Small intestine (tissue), 7 donors: ENCODE data around the gene TSPAN5. TPM values are rescaled to one million over a fixed set of nuclear protein-coding genes. Genes with fewer than 3 reads are reported as not detected.
A peak's percentile ranks its signal among the peaks of the same experiment; 100 is the strongest.

ENCODE experiments used
- DNase-seq, 2 donors: peaks; one replicate each; pipeline versions ENCODE4 v3.0.0 to v3.0.0-alpha.2; 2013
- FAIRE-seq: peaks from 2 replicates; lab custom pipeline; 2012; peaks lifted over from hg19 to GRCh38; lab: Jason Lieb, UNC
- H3K27ac ChIP-seq, 3 donors: one replicate each; pipeline ENCODE4 v1.5.1; 2013; ENCODE audit warnings: low read length in 2 of 3, mild to moderate bottlenecking in 2 of 3, control low read depth in 1 of 3, inconsistent platforms in 1 of 3, low read depth in 1 of 3, moderate library complexity in 1 of 3
- H3K27me3 ChIP-seq, 3 donors: one replicate each; pipeline ENCODE4 v1.6.1; 2013; ENCODE audit warnings: low read length in 3 of 3, inconsistent platforms in 1 of 3; ENCODE audit not compliant: control insufficient read depth in 3 of 3, insufficient read depth in 3 of 3
- H3K36me3 ChIP-seq, 3 donors: one replicate each; pipeline ENCODE4 v1.6.1; 2013; ENCODE audit warnings: low read length in 3 of 3, inconsistent platforms in 1 of 3, low read depth in 1 of 3, mild to moderate bottlenecking in 1 of 3, moderate library complexity in 1 of 3; ENCODE audit not compliant: control insufficient read depth in 3 of 3, insufficient read depth in 2 of 3
- H3K4me1 ChIP-seq, 3 donors: one replicate each; pipeline ENCODE4 v1.6.1; 2013; ENCODE audit warnings: low read length in 2 of 3, inconsistent platforms in 1 of 3, low read depth in 1 of 3, mild to moderate bottlenecking in 1 of 3, moderate library complexity in 1 of 3; ENCODE audit not compliant: control insufficient read depth in 3 of 3, insufficient read depth in 2 of 3
- H3K4me3 ChIP-seq, 3 donors: one replicate each; pipeline ENCODE4 v1.5.1; 2013; ENCODE audit warnings: low read length in 3 of 3, control low read depth in 1 of 3, inconsistent platforms in 1 of 3, low read depth in 1 of 3, mild to moderate bottlenecking in 1 of 3, moderate library complexity in 1 of 3
- H3K9me3 ChIP-seq, 2 donors: one replicate each; pipeline ENCODE4 v1.6.1; 2013; ENCODE audit warnings: low read depth in 1 of 2, low read length in 1 of 2; ENCODE audit not compliant: control insufficient read depth in 2 of 2, insufficient read depth in 1 of 2
- WGBS, 3 donors: extraction: QIAGEN DNeasy Blood & Tissue Kit; methylation state at CpG; one replicate each; pipeline ENCODE4 v1.1.7; 2013; 5-methylcytosine and 5-hydroxymethylcytosine counted together
- polyA plus RNA-seq, 4 donors: library from polyadenylated mRNA; stranded (reverse) in 3 of 4; unstranded in 1 of 4; fragments of 200-250 nt in 3 of 4; fragments of 120-200 nt in 1 of 4; gene quantifications; one replicate each; pipeline versions ENCODE4 v1.2.1 to v1.2.3, GENCODE V29; 2013
- donor health status: healthy with polysubstance abuse.
- donor health status: control.
- donor health status: control.
- donor health status: Bipolar disorder and iron deficiency.
- donor health status: healthy.

TSPAN5 gene
- polyA plus RNA-seq, 4 donors, result 0.67 to 4.9 (median 2.2) TPM

- WGBS, 3 donors, result 94 to 97% (median 96%) methylated on average over 5 of the region's 5 CpGs
- H3K4me1 ChIP-seq, result no peaks in the 10 kb centered on the region
- H3K4me3 ChIP-seq, result no peak overlapping the region
- FAIRE-seq (no peak), DNase-seq (no peak)
- H3K9me3 ChIP-seq, result peaks cover 0 to 10% of the 10 kb centered on the region in 2 donors
- H3K27ac ChIP-seq, result no peak overlapping the region
- H3K27me3 ChIP-seq, result peaks cover 0 to 3% (median 0%) of the 10 kb centered on the region in 3 donors
- no peaks in the 10 kb centered on the region for H3K36me3 ChIP-seq
These were observed 11.8 kb upstream of the TSPAN5 start for GRCh38 chr4:98670186-98670585.

- Histone ChIP-seq H3K27ac (no peak overlapping the region), H3K9me3 (peaks cover 0 to 16% of the 10 kb centered on the region in 2 donors), H3K27me3 (peaks cover 0 to 3% (median 0%) of the 10 kb centered on the region in 3 donors), H3K4me3 (no peak overlapping the region), H3K36me3 (no peaks in the 10 kb centered on the region), H3K4me1 (no peaks in the 10 kb centered on the region)
- WGBS, 3 donors, result 76 to 85% (median 80%) methylated on average over 4 of the region's 4 CpGs
- FAIRE-seq (no peak), DNase-seq (no peak)
These were observed 11.2 kb upstream of the TSPAN5 start for GRCh38 chr4:98669577-98669976.

- no peak for FAIRE-seq
- H3K27ac ChIP-seq, result no peak overlapping the region
- no peak overlapping the region for H3K4me3 ChIP-seq
- H3K9me3 ChIP-seq, result peaks cover 0 to 18% of the 10 kb centered on the region in 2 donors
- DNase-seq, result no peak
- H3K36me3 ChIP-seq, result no peaks in the 10 kb centered on the region
- peaks cover 0 to 11% (median 8%) of the 10 kb centered on the region in 3 donors for H3K4me1 ChIP-seq
- WGBS, 3 donors, result 96 to 98% (median 96%) methylated on average over 4 of the region's 4 CpGs
- H3K27me3 ChIP-seq, result no peaks in the 10 kb centered on the region
These were observed 6.5 kb upstream of the TSPAN5 start for GRCh38 chr4:98664959-98665358.

GRCh38 chr4:98663226-98664006, 5.0 kb upstream of the TSPAN5 start:
- Histone ChIP-seq H3K36me3 (no peaks in the 10 kb centered on the region), H3K27ac (peak overlapping the region in 2 of 3 donors; percentile 34 to 78), H3K4me1 (peaks cover 0 to 21% (median 8%) of the 10 kb centered on the region in 3 donors), H3K4me3 (no peak overlapping the region), H3K27me3 (peaks cover 0 to 3% (median 0%) of the 10 kb centered on the region in 3 donors), H3K9me3 (peaks cover 0 to 18% of the 10 kb centered on the region in 2 donors)
- no peak for FAIRE-seq
- DNase-seq, result peak in 1 of 2 donors; percentile 46
- 58 to 78% (median 70%) methylated on average over 10 of the region's 10 CpGs for WGBS, 3 donors

GRCh38 chr4:98662626-98663225, 4.3 kb upstream of the TSPAN5 start:
- DNase-seq (peak; percentile 8 to 27), FAIRE-seq (no peak)
- WGBS, 3 donors, result 47 to 55% (median 49%) methylated on average over 7 of the region's 7 CpGs

DNA sequence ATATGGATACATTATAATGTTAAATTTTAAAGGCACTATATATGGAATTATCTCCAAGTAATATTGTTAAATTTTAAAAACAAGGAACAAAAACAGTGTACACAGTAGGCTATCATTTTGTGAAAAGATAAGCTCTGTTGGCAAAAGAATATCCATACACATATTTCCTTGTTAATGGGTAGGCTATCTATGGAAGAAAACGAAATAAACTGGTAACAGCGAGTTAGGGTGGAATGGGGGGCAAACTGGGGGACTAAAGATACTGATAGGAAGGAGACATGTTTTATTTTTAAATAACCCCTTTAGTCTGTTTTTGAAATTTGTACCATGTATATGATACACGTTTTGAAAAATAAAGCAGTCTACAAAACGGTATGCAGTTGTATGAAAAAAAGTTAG, 3.6 kb upstream of the TSPAN5 start:
- Histone ChIP-seq H3K27me3 (peaks cover 0 to 13% (median 0%) of the 10 kb centered on the region in 3 donors), H3K4me3 (no peak overlapping the region), H3K9me3 (peaks cover 0 to 18% of the 10 kb centered on the region in 2 donors), H3K27ac (no peak overlapping the region), H3K36me3 (no peaks in the 10 kb centered on the region), H3K4me1 (peaks cover 0 to 30% (median 8%) of the 10 kb centered on the region in 3 donors)
- 39 to 64% (median 53%) methylated on average over 4 of the region's 4 CpGs for WGBS, 3 donors
- FAIRE-seq (no peak), DNase-seq (no peak)

More at GRCh38 chr4:98662626-98663225, 4.3 kb upstream of the TSPAN5 start:
- peaks cover 0 to 6% (median 0%) of the 10 kb centered on the region in 3 donors for H3K27me3 ChIP-seq
- peaks cover 0 to 18% of the 10 kb centered on the region in 2 donors for H3K9me3 ChIP-seq
- peak overlapping the region in 2 of 3 donors; percentile 34 to 78 for H3K27ac ChIP-seq
- no peaks in the 10 kb centered on the region for H3K36me3 ChIP-seq
- peaks cover 0 to 24% (median 8%) of the 10 kb centered on the region in 3 donors for H3K4me1 ChIP-seq
- no peak overlapping the region for H3K4me3 ChIP-seq

- Histone ChIP-seq H3K27ac (no peak overlapping the region), H3K36me3 (no peaks in the 10 kb centered on the region), H3K4me3 (no peak overlapping the region), H3K9me3 (peaks cover 0 to 18% of the 10 kb centered on the region in 2 donors), H3K27me3 (peaks cover 0 to 18% (median 0%) of the 10 kb centered on the region in 3 donors), H3K4me1 (peaks cover 0 to 34% (median 8%) of the 10 kb centered on the region in 3 donors)
- FAIRE-seq, result no peak
- WGBS, 3 donors, result 4 to 52% (median 32%) methylated on average over 3 of the region's 3 CpGs
- DNase-seq, result peak; percentile 51 to 91
These were observed 3.1 kb upstream of the TSPAN5 start for GRCh38 chr4:98661371-98662054.
